ENCODE data around the gene IFNA17. TPM values are rescaled to one million over a fixed set of nuclear protein-coding genes. Genes with fewer than 3 reads are reported as not detected.
"Not testable (repeated sequence)": the region's sequence is repeated elsewhere in the genome, so short reads cannot be mapped to it uniquely, and the experiment has no call there.

Gene IFNA17
- total RNA-seq, 4 donors from 2014 or later = not detected

DNA sequence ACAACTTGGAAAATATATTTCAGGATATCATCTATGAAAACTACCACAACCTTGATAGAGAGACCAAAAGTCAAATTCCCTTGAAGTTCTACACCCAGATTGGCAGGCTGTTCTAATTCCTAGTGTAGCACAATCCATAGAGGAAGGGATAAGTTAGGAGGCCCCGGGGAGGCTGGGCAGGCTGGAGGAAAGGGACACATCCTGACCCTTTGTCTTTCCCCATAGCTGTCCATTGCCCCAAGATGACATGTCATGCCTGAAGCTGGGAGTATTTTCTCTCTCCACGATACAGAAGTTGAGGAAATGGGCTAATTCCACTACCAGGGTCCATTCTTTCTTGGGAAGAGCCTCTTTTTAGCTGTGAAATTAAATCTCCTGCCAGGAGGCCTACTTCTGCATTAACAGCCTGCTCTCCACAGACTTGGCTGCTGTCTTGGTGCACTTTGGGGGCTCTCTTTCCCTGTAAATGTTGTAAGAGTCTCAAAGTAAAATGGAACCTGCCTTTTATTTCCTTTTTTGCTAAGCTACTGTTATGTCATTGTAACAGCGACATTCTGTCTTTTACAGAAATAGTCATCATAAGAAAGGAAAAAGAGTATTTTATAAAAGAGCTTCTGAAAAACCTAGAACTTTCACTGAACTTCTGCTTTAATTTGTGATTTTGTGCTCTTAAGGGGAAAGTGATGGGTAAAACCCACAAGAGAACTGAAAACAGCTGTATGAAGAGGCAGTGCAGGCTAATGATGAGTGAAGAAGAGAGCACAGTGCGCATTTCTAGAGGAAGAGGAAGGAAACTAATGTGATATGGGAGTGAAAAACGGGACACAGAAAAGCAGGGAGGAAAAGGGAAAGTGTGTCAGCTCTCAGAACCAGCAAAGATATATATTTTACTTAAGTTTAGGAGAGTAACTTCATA is 14.4 kb downstream of the IFNA17 start:
- H3K27ac ChIP-seq; H3K4me1 ChIP-seq; H3K36me3 ChIP-seq; in situ Hi-C loops (cut with MboI; ENCODE audit: low pct_ligation_motif_present in 1 of 4, low pct_unique_long_range_greater_than_20kb in 1 of 4, low sequenced_read_pairs in 3 of 4); H3K4me3 ChIP-seq; intact Hi-C loops (cut with DNase I; ENCODE audit: low total_unique reads); DNase-seq; H3K27me3 ChIP-seq; H3K9me3 ChIP-seq: not testable (repeated sequence)
- peak in 1 of 5 experiments; percentile 22 for TF ChIP-seq CTCF (IDR thresholded peaks at IDR 0.05)
- 49 to 72% methylated on average over 2 to 5 of the region's 5 CpGs for WGBS, 2 donors (ENCODE audit: low coverage in 1 of 2)

GRCh38 chr9:21212160-21212559 is 15.9 kb downstream of the IFNA17 start:
- H3K9me3 ChIP-seq; H3K4me1 ChIP-seq; H3K36me3 ChIP-seq; DNase-seq; H3K4me3 ChIP-seq; H3K27ac ChIP-seq; H3K27me3 ChIP-seq; intact Hi-C loops (cut with DNase I; ENCODE audit: low total_unique reads); in situ Hi-C loops (cut with MboI; ENCODE audit: low pct_ligation_motif_present in 1 of 4, low pct_unique_long_range_greater_than_20kb in 1 of 4, low sequenced_read_pairs in 3 of 4): not testable (repeated sequence)
- 77% methylated on average over 2 of the region's 2 CpGs; no CpG with 5 or more reads in 1 of the 2 donors for WGBS, 2 donors (ENCODE audit: low coverage in 1 of 2)

GRCh38 chr9:21210782-21211181 is 17.2 kb downstream of the IFNA17 start:
- 95% methylated on average over 2 of the region's 2 CpGs; no CpG with 5 or more reads in 1 of the 2 donors for WGBS, 2 donors (ENCODE audit: low coverage in 1 of 2)
- intact Hi-C loops (cut with DNase I; ENCODE audit: low total_unique reads); H3K4me1 ChIP-seq: not testable (repeated sequence)

GRCh38 chr9:21210311-21210710 is 17.7 kb downstream of the IFNA17 start:
- in situ Hi-C loops (cut with MboI; ENCODE audit: low pct_ligation_motif_present in 1 of 4, low pct_unique_long_range_greater_than_20kb in 1 of 4, low sequenced_read_pairs in 3 of 4) (no loop called here), intact Hi-C loops (cut with DNase I; ENCODE audit: low total_unique reads) (no loop called here)
- TF ChIP-seq EP300 (IDR thresholded peaks at IDR 0.05; ENCODE audit: low read depth) (no peak), CTCF (IDR thresholded peaks at IDR 0.05) (no peak), POLR2AphosphoS5 (IDR thresholded peaks at IDR 0.05) (no peak), POLR2A (IDR thresholded peaks at IDR 0.05) (no peak)
- H3K27me3 ChIP-seq = no peaks in the 10 kb centered on the region
- no peak overlapping the region for H3K4me3 ChIP-seq
- no peaks in the 10 kb centered on the region for H3K36me3 ChIP-seq
- no peak overlapping the region for H3K27ac ChIP-seq
- 88% methylated on average over 7 of the region's 7 CpGs; no CpG with 5 or more reads in 1 of the 2 donors for WGBS, 2 donors (ENCODE audit: low coverage in 1 of 2)
- H3K4me1 ChIP-seq = no peaks in the 10 kb centered on the region
- DNase-seq = no peak
- no peaks in the 10 kb centered on the region for H3K9me3 ChIP-seq

More at GRCh38 chr9:21210782-21211181, 17.2 kb downstream of the IFNA17 start:
- H3K27ac ChIP-seq; DNase-seq; in situ Hi-C loops (cut with MboI; ENCODE audit: low pct_ligation_motif_present in 1 of 4, low pct_unique_long_range_greater_than_20kb in 1 of 4, low sequenced_read_pairs in 3 of 4); H3K4me3 ChIP-seq; H3K36me3 ChIP-seq; H3K27me3 ChIP-seq; H3K9me3 ChIP-seq: not testable (repeated sequence)

DNA sequence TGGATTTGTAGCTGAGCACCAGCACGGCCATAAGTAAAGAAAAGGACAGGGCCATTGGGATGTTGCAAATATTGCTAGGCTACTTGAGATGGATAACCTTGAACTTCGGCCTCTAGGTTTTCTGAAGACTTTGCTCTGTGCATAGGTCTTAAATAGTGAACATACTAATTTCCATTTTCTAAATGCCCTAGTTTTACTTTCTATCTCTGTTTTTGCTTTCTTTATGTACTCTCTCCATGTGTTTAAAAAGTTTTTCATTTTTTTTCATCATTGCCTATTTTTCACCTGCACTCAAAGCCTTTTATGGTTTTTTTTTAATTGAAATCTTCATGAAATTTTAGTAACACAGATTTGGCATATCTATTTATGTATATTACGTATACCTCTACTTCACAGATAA is 21.0 kb downstream of the IFNA17 start, which contains the start of gene IFNA10:
Gene IFNA10, minus strand, starts transcription at position 101 of the 400 bp plus-strand sequence. Its CDS starts 46 bp downstream, at position 55.
- H3K4me1 ChIP-seq; H3K36me3 ChIP-seq; H3K9me3 ChIP-seq; intact Hi-C loops (cut with DNase I; ENCODE audit: low total_unique reads); H3K4me3 ChIP-seq; H3K27me3 ChIP-seq; DNase-seq; in situ Hi-C loops (cut with MboI; ENCODE audit: low pct_ligation_motif_present in 1 of 4, low pct_unique_long_range_greater_than_20kb in 1 of 4, low sequenced_read_pairs in 3 of 4); H3K27ac ChIP-seq: not testable (repeated sequence)
- 81 to 89% methylated on average over 2 to 3 of the region's 3 CpGs for WGBS, 2 donors (ENCODE audit: low coverage in 1 of 2)
